HG03095 (cell line): ENCODE measurements around the gene DRAP1.
"Not testable (repeated sequence)": the region's sequence is repeated elsewhere in the genome, so short reads cannot be mapped to it uniquely, and the experiment has no call there.

ENCODE experiments used
- ATAC-seq: cut with Tn5 transposase; IDR thresholded peaks from one replicate; pipeline ENCODE4 v1.9.1; 2021; ENCODE audit warnings: moderate library complexity; ENCODE audit not compliant: unreplicated experiment

The DRAP1 gene

DNA sequence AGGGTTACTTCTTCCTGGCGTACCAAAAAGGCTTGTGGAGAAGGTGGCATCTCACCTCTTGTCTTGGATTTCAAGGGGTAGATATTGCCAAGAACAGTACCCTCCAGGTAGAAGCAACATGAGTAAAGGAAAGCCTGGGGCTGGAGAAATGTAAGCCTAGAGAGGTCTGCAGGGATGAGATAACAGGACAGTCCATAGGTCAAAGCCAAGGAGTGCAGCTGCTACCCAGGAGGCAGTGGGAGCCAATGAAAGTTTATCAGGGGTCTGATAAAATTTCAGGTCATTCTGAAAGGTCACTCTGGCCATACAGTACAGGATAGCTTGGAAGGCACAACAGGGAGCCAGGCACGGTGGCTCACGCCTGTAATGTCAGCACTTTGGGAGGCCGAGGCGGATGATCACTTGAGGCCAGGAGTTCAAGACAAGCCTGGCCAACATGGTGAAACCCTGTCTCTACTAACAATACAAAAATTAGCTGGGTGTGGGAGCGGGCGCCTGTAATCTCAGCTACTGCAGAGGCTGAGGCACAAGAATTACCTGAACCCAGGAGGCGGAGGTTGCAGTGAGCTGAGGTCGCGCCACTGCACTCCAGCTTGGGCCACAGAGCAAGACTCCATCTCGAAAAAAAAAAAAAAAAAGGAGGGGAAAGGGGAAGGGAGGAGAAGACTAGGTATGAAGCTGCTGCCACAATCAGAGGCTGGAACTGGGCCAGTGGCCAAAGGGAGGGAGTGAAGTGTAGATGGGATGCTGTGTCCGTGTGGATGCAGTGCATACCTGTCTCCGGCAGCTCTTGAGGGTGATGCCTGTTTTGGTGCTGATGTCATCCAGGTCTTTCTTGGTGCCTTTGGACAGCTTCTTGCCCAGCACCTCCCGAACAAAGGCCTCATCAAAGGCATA is 32.2 kb upstream of the DRAP1 start:
- no peak for ATAC-seq

DNA sequence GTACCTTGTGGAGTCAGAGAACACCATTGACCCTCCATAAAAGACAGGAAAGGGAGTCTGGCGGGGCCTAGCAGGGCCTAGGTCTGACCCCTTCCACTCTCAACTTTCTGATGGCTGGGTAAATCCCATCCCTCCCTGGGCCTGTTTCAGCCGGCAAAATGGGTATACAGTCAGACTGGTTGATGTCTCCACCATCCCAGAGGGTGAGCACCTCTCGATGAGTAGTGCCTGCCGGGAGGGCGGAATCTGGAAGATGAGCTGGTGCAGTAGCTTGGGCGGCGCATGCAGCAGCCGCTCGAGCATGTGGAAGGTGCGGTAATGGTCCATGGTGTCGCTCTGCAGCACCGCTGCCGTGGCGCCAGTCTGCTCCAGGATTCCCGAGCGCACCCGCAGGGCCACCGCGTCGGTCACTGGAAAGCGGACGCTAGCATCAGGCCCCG is 31.5 kb upstream of the DRAP1 start:
- ATAC-seq, result no peak

DNA sequence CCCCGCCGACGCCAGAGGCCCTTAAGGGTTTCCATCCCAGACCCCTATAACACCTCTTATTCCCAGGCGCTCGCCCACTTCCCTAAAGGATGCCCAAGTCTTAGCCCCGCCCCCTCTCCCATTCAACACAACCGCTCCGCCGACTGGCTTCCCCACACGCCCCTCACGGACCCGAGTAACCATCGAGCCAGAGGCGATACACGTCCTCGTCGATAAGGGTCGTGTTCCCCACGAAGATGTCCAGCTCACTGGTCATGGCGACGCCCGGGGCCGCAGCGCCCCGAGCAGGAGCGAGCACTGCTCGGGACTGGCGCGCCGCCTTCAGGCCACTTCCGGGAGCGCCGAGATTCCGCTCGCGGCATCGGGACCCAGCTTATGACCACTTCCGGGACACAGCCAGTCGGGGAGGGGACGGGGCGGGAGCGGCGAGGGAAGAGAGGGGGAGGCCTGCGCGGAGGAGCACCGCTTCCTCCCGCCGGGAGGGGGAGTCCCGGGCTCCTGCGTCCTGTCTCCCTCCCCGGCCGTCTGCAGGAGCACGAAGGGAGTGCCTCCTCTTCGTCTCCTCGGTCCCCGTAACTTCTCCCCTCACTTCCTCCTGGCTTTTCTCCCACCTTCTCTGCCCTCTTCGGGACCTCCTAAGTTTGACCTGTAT is 30.9 kb upstream of the DRAP1 start, which contains the start of gene FIBP:
TSS of gene FIBP (minus strand) at position 309 of the 652 bp plus-strand sequence. CDS start at position 256, 53 bp downstream.
- ATAC-seq, result peak; percentile 36

DNA sequence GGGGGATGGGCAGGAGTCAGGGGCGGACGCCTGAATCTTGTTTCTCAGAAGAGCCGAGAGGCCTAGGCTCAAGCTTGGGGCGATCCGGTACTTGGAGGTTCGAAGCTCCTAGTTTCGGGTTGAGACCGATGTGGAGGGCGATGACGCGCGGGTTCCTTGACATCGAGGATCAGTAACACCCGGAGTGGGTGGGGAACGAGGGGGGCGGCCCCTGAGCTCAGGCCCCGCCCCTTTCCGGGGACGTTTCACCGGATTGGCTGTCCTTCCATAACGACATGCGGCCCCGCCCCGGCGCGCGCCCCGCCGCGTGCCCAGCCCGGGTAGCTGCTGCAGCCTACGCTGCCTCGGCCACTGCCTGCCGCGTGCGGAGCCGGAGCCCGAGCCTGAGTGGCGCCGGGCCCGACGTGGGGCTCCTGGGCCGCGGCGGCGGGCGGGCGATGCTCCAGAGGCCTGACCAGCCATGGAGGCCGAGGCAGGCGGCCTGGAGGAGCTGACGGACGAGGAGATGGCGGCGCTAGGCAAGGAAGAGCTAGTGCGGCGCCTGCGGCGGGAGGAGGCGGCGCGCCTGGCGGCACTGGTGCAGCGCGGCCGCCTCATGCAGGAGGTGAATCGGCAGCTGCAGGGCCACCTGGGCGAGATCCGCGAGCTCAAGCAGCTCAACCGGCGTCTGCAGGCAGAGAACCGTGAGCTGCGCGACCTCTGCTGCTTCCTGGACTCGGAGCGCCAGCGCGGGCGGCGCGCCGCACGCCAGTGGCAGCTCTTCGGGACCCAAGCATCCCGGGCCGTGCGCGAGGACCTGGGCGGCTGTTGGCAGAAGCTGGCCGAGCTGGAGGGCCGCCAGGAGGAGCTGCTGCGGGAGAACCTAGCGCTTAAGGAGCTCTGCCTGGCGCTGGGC is 28.7 kb upstream of the DRAP1 start, which contains the start of gene CCDC85B:
TSS of gene CCDC85B (plus strand) at position 350 of the 895 bp plus-strand sequence. CDS start at position 461, 111 bp downstream.
- peak; percentile 47 for ATAC-seq

DNA sequence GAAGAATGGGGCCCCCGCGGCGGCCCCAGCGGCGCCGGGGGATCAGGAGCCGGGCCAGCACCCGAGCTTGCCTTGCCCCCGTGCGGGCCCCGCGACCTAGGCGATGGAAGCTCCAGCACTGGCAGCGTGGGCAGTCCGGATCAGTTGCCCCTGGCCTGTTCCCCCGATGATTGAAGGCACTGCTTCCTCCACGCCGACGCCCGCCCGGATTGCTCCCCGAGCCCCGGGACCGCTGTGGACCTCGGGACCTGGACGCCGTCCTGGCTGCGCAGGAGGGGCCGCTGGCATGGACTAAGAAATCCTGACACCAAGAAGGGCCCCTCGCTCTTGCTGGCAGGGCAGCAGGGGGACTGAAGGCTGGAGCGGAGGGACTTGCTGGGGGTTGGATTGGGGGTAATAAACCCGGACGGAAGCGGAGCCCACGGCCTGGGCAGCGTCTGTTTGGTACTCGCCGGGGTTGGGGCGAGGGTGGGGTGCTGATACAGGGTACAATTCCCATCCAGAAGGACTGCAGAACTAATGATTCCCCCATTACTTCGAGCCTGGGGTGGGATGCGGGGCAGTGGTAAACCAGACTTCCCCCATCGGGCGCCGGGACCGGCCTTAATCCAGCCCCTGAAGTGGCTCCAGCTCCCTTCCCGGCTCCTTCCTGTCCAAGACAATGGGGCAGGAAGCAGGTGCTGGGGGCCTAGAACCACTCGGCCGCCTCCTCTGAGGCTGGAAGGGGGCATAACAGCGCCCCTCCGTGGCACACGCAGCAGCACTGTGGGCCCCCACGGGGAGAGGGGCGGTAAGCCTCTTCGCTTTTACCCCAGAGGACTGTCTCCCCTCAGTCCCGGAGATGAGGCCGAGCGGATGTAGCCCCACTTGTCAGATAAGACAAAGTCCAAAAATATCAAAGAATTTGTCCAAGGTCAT is 27.7 kb upstream of the DRAP1 start:
- no peak for ATAC-seq

DNA sequence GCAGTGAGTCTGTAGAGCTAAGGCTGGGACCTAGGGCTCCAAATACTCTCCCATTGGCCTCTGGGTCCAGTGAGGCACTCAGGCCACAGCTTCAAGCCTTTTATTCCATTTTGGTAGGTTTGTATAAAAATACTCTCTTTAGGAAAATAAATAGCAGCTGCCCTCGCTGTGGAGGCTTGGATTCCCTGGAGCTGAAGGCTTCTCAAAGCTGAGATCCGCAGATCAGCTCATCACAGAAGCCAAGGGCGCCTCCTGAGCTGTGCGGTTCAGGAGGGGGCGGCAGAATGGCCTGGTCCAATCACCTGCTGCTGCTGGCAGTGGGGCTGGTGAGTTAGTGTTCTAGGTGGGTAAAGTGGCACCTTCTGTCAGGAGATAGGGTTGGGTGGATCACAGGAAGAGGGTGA is 27.1 kb upstream of the DRAP1 start:
- ATAC-seq, result not testable (repeated sequence)

DNA sequence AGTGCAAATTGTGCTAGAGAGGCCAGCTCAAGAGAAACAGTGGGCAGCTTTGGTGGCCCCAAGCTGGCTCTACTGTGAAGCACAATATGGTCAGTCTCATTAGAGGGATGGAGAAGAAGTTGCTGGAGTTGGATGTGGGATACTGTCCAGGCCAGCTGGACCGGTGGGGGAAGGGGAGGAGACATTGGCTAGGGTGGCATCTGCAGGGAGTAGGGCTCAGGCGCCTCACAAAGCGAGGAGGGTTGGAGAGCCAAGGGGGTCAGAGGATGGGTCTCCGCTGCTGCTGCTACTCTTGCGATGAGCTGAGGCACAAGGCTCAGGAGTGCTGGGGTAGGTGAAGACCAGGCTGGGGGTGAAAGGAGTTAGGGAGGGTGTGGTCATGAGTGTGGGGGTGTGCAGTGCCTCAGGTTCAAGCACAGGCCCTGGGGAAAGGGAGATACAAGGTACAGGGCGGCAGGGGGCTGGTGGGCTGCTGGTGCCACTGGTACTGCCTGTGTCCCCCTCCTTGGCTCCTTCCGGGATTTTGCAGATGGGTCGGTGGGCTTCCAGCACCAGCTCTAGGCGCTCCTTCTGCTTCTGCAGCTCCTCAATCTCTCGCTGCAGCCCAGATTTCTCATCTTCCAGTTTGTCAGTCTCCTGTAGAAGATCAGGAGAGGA is 26.4 kb upstream of the DRAP1 start:
- no peak for ATAC-seq

DNA sequence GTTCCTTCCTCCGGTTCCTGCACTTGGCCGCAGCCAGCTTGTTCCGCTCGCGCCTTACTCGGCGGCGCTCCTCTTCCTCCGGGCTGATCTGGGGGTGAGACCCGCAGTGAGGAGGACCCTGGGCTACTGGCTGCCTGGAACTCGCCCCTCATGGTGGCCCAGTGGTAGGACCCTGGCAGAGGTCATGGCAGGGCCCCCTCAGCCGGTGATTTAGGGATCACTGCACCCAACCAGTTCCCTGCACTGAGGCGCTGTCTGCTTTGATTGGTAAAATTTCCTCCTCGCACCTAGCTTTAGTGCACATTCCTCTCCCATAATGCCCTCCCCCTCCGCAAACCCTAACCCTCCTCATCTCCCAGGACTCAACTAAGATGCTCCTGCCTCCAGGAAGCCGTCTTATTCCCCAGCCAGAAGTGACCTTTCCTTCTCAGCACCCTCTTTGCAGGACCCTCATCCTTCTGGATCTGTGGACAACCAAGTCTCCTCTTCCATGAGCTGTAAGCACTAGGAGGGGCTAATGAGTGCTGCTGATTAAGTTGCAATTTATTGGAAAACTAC is 25.1 kb upstream of the DRAP1 start:
- no peak for ATAC-seq

DNA sequence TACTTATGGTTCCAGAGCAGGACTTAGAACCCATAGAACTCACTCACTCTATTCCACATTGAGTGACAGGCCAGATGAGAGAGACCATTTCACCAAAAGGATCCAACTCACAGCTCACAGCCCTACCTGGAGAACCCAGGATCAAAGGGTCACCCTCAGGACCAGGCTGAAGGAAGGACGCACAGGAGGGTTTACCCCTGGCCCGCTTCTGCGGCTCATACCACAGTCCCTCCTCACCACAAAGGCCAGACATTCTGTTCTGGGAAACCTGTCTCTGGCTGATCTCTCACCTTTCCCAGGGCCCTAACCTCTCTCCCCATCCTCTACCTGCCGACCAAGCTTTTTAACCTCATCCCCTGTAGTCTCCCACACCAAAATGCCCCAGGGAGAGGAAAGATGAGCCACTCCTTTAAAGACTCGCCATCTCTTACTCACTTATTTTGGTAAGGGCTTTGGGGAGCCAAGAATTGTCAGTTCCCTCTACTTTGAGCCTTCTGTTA is 23.7 kb upstream of the DRAP1 start:
- ATAC-seq, result no peak

DNA sequence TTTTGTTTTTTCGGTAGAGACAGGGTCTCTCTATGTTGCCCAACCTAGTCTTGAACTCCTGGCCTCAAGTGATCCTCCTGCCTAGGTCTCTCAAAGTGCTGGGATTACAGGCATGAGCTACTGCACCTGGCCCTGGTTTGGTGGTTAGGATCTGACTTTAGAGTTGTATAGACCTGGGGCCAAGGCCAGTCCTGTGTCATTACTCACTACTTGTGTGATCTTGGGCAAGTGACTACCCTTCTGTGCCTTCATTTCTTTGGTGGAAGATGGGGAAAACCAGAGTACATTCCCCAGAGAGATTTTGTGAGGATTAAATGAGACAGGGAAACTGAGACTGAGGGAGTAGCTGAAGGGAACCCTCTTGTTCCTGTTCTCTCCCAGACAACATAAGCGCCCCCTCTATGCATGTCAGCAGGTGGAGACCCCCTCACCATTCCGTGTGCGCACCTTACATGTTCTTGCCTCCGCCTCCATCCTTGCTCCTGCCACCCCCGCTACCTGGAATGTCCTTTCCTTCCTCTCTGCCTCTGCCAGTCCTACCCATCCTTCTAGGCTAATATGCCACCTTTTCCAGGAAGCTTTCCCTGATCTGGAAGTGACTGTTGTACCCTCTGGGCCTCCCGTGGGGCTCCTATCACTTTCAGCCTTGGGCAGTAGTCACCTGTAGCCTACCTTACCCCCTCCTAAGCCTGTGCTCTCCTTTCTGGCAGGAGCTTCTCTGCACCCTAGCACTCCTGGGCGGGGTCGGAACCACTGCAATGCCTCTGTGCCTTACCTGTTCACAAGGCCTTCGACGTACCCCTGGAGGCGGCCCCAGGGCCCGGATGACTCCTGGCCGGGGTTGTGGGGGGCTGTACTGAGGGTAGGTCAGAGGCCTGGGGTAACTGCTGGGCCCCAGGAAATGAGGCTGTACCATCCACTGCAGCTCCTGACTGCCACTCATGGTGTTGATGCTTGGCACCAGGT is 22.9 kb upstream of the DRAP1 start:
- no peak for ATAC-seq

DNA sequence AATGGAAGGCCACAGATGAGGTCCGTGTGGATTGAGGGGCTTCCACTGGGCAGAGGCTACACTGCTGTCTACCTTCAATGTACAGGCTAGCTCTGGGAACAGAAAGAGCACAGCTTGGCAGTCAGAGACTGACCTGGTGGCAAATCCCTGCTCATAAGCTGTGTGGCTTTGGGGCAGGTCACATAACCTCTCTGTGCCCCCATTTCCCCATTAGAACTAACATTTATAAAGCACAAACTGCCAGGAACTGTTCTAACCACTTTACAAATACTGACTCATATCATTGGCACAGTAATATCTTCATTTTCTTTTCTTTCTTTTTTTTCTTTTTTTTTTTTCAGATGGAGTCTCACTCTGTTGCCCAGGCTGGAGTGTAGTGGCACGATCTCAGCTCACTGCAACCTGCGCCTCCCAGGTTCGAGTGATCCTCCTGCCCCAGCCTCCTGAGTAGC is 22.2 kb upstream of the DRAP1 start:
- no peak for ATAC-seq

DNA sequence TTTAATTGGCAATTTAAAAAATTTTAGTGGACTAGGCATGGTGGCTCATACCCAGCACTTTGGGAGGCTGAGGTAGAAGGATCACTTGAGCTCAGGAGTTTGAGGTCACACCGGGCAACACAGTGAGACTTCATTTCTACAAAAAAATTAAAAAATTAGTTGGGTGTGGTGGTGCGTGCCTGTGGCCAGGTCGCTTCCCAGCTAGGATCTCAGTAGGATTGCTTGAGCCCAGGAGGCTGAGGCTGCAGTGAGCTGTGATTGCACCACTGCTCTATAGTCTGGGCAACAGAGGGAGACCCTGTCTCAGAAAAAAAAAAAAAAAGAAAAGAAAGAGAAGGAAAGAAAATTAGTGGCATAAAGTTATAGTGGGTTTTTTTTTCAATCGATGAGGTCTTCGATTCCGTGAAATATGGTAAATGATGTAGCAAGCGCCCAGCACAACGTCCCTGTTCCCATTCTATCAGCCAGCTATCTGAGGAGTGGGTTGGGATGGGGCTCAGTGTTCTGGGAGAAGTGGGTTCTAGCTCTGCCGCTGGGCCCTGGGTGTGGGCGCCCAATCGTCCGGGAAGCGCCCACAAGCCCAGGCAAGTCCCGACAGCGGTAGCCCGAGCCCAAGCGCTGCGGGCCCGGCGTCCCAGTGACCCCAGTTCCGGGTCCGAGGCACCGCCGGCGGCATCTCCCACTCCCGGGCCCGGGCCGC is 20.4 kb upstream of the DRAP1 start:
- no peak for ATAC-seq

DNA sequence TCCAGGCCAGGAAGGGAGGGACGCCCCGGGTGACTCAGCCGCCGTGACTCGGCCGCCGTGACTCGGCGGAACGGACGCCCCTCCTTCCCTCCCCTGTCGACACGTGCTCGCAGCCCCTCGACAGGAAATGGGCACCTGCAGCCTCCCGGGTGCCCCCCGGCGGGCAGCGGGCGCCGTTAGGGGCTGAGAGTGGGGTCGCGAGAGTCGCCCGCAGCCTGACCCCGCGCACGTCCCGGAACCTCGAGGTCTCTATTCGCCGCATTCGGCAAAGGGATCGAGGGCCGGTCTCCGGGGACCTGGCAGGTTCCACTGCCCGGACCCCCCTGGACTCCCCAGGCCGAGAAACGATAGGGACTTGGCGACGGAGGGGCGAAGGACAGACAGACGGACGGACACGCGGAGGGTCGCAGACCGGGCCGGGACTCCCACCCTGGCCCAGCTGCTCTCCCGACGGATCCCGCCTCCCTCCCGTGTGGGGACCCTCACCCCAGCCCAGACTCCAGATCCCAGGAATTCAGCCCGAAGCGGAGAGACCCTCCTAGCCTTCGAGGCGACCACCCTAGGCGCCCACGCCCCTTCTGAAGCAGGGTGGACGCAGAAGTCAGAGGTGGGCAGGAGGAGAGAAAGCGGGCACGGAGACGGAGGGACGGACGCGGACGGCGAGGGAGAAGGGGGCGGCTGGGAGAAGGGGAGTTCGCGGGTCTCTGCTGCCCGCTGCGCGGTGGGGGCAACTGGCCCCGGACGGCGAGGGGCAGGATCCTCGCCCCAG is 19.7 kb upstream of the DRAP1 start:
- ATAC-seq, result peak; percentile 12

DNA sequence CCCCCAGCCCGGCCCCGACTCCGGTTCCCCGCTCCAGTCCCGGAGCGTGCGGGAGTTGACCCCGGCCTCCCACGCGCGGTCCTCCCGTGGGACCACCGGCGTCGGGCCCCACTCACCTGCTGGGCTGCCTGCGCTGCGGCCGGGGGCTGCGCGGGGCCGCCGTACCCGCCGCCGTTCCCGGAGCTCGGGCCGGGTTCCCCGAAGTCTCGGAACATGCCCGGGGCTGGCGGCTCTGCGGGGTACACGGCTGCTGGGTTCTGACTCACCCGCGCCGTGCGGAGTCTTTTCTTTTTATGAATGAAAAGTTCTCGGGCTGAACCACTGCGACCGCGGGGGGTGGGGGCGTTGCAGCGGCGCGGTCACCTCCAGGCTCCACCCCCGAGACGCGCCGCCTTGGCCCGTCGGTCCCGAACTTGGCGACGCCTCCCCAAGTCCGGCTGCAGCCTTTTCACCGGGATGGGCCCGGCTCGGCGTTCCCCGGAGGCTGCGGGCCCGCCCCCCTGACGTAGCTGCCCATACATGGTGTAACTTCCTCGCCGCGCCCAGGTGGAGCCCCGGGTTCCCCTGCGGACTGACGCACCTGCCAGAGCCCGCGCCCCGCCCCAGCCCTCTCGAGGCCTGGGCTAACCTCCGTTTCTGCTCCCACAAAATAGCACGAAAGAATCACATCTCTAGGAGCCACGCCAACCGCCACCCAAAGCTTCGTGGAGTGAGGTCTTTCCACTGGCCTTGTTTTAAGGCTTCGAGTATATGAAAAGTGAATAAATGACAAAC is 18.9 kb upstream of the DRAP1 start, which contains the start of gene FOSL1:
TSS of gene FOSL1 (minus strand) at position 264 of the 774 bp plus-strand sequence. CDS start at position 215, 49 bp downstream.
- ATAC-seq, result peak; percentile 64

DNA sequence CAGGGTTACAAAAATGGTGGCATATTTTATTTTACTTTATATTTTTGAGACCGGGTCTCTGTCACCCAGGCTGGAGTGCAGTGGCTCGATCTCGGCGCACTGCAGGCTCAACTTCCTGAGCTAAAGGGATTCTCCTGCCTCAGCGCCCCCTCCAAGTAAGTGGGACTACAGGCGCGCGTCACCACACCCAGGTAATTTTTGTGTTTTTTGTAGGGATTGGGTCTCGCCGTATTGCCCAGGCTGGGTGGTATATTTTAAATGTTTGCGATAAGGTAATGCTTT is 18.4 kb upstream of the DRAP1 start:
- no peak for ATAC-seq

DNA sequence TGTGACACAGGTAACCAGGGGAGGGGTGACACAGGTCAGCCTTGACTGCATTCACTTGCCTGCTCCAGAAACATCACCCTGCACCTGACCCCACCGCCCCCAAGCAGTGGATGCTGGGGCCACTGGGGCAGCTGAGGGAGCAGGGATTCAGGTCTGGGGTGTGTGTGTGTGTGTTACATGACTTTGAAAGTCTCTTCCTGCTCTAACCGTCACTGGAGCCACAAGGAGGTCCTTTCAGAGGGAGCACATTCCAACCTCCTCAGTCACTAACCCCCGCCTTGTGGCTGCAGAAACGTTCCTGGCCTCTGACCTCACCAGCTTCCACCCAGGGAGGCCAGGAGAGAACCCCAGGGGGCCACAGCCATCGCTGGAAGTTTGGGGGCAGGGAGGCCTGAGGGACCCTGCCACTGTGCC is 16.2 kb upstream of the DRAP1 start:
- no peak for ATAC-seq
